GM12878 (cell line): ENCODE data around the gene STK10. TPM values are rescaled to one million over a fixed set of nuclear protein-coding genes. Genes with fewer than 3 reads are reported as not detected.

ENCODE experiments used
- ATAC-seq: fragments of 200-7000 bp; cut with Tn5 transposase; 3 replicates; pipeline ENCODE4 v1.9.1; 2020; ENCODE audit warnings: mild to moderate bottlenecking, moderate library complexity
- BruUV-seq: library from RNA; stranded (reverse); fragments of 400-500 nt; replicated peaks from 2 replicates; lab custom pipeline; 2021; lab: Mats Ljungman, UMichigan
- CTCF ChIA-PET: fragments of 300-600 bp; sonication (Branson Sonifier 250); formaldehyde crosslinking; extraction: SDS; loops from one replicate; lab custom pipeline; 2021; ENCODE audit warnings: inconsistent platforms; lab: Yijun Ruan, JAX
- POLR2A ChIA-PET: fragments of 350-600 bp; formaldehyde crosslinking; extraction: SDS; loops from one replicate; lab custom pipeline; 2021; ENCODE audit warnings: inconsistent platforms; lab: Charles Lee
- RAD21 ChIA-PET: fragments of 300-600 bp; sonication (Branson Sonifier 250); formaldehyde crosslinking; loops from one replicate; lab custom pipeline; 2023; ENCODE audit warnings: antibody characterized with exemption; ENCODE audit not compliant: unreplicated experiment; lab: Charles Lee
- SMC1A ChIA-PET: fragments of 300-600 bp; sonication (Branson Sonifier 250); formaldehyde crosslinking; loops from one replicate; lab custom pipeline; 2023; ENCODE audit not compliant: unreplicated experiment, uncharacterized antibody; lab: Charles Lee
- DNase-seq: peaks from one replicate; pipeline ENCODE4 v3.0.0-alpha.2; 2011; ENCODE audit warnings: low read depth, low spot score
- FAIRE-seq: peaks from 3 replicates; lab custom pipeline; 2011; peaks lifted over from hg19 to GRCh38; lab: Jason Lieb, UNC
- H2AFZ ChIP-seq: 2 replicates; pipeline ENCODE4 v1.6.0; 2011; ENCODE audit warnings: low read depth, low read length, control low read depth; ENCODE audit not compliant: control insufficient read depth
- H3K27ac ChIP-seq: 2 replicates; pipeline ENCODE4 v1.5.1; 2011; ENCODE audit warnings: control low read depth; ENCODE audit not compliant: control insufficient read depth, insufficient read depth
- H3K27me3 ChIP-seq, 2 experiments: replicated peaks in 1 of 2; 2 replicates each; pipeline versions ENCODE4 v1.6.0 to v1.6.1; 2011; ENCODE audit warnings: low read length in 1 of 2; ENCODE audit not compliant: control insufficient read depth in 2 of 2, insufficient read depth in 2 of 2
- H3K36me3 ChIP-seq, 2 experiments: 2 replicates each; pipeline ENCODE4 v1.5.1; 2011; ENCODE audit warnings: low read length in 1 of 2; ENCODE audit not compliant: control insufficient read depth in 2 of 2, insufficient read depth in 2 of 2
- H3K4me1 ChIP-seq: 2 replicates; pipeline ENCODE4 v1.6.1; 2011; ENCODE audit warnings: mild to moderate bottlenecking, low read length, moderate library complexity, mixed read lengths; ENCODE audit not compliant: control insufficient read depth, insufficient read depth
- H3K4me2 ChIP-seq: 2 replicates; pipeline ENCODE4 v1.6.0; 2011; ENCODE audit warnings: control low read depth; ENCODE audit not compliant: control insufficient read depth, insufficient read depth
- H3K4me3 ChIP-seq: fragments of 200-600 bp; sonication (generic); 2 replicates; pipeline ENCODE4 v1.5.1; 2016
- H3K79me2 ChIP-seq: 2 replicates; pipeline ENCODE4 v1.6.0; 2011; ENCODE audit warnings: low read length; ENCODE audit not compliant: control insufficient read depth, insufficient read depth
- H3K9ac ChIP-seq: 2 replicates; pipeline ENCODE4 v1.8.0; 2011; ENCODE audit warnings: low read length, control low read depth, mixed read lengths; ENCODE audit not compliant: control insufficient read depth, insufficient read depth
- H3K9me3 ChIP-seq: replicated peaks from 3 replicates; pipeline ENCODE4 v1.5.1; 2011; ENCODE audit warnings: mild to moderate bottlenecking, low read length; ENCODE audit not compliant: control insufficient read depth, insufficient read depth
- H4K20me1 ChIP-seq: 2 replicates; pipeline ENCODE4 v1.6.0; 2011; ENCODE audit not compliant: control insufficient read depth, insufficient read depth
- BMI1 ChIP-seq: fragments of 450-650 bp; IDR thresholded peaks from 2 replicates; pipeline ENCODE4 v1.6.1; 2016; ENCODE audit warnings: mild to moderate bottlenecking, moderate library complexity, borderline replicate concordance
- CEBPB ChIP-seq, 2 experiments: fragments of 150-350 bp in 1 of 2; IDR thresholded peaks; 2 replicates each; pipeline ENCODE4 v1.6.1; 2012 to 2014; ENCODE audit warnings: low read depth in 2 of 2, low read length in 2 of 2, borderline replicate concordance in 1 of 2, inconsistent platforms in 1 of 2
- CREB1 ChIP-seq: IDR thresholded peaks from 2 replicates; pipeline ENCODE4 v1.6.1; 2012; ENCODE audit warnings: low read depth, mild to moderate bottlenecking, inconsistent platforms
- E4F1 ChIP-seq: fragments of 450-650 bp; IDR thresholded peaks from 2 replicates; pipeline ENCODE4 v1.6.1; 2018; ENCODE audit warnings: borderline replicate concordance, mild to moderate bottlenecking; ENCODE audit not compliant: partially characterized antibody
- EGR1 ChIP-seq, 2 experiments: IDR thresholded peaks; 1 replicate in 1 of 2; 2 replicates in 1 of 2; pipeline ENCODE4 v1.6.1; 2011 to 2012; ENCODE audit warnings: low read depth in 2 of 2, low read length in 2 of 2, borderline replicate concordance in 1 of 2, mild to moderate bottlenecking in 1 of 2, moderate library complexity in 1 of 2
- HCFC1 ChIP-seq: fragments of 150-350 bp; IDR thresholded peaks from 2 replicates; pipeline ENCODE4 v1.6.1; 2014; ENCODE audit warnings: low read length
- NR2C1 ChIP-seq: fragments of 450-650 bp; IDR thresholded peaks from 2 replicates; pipeline ENCODE4 v1.6.1; 2017; ENCODE audit warnings: antibody characterized with exemption, mild to moderate bottlenecking, moderate library complexity
- WRNIP1 ChIP-seq: IDR thresholded peaks from 2 replicates; pipeline ENCODE4 v1.6.1; 2011; ENCODE audit warnings: low read depth, low read length, improper control_type of control experiment, borderline replicate concordance
- ZNF687 ChIP-seq: fragments of 450-650 bp; IDR thresholded peaks from 2 replicates; pipeline ENCODE4 v1.6.1; 2017; ENCODE audit warnings: mild to moderate bottlenecking, moderate library complexity
- ZZZ3 ChIP-seq: IDR thresholded peaks from 2 replicates; pipeline ENCODE4 v1.6.1; 2011; ENCODE audit warnings: low read depth; ENCODE audit not compliant: control insufficient read depth, insufficient read length
- WGBS: methylation state at CpG from one replicate; pipeline ENCODE4 v1.1.6; 2016; ENCODE audit warnings: low lambda C conversion rate; ENCODE audit not compliant: insufficient replicate concordance, insufficient coverage; ENCODE audit errors: missing lambda C conversion rate; 5-methylcytosine and 5-hydroxymethylcytosine counted together
- in situ Hi-C: fragments of 300-500 bp; cut with MboI; formaldehyde crosslinking; loops from 9 replicates; pipeline ENCODE4 v1.14.3; 2018; ENCODE audit warnings: mixed read lengths
- intact Hi-C: fragments of 100-400 bp; cut with micrococcal nuclease; formaldehyde crosslinking; loops from one replicate; pipeline ENCODE4 v1.14.2; 2022; ENCODE audit not compliant: unreplicated experiment
- polyA plus RNA-seq, 11 experiments: library from polyadenylated mRNA; depleted of rRNA in 4 of 11; unstranded in 6 of 11; stranded (reverse) in 5 of 11; fragments of >200 nt; fragmentation: Nextera tagmentation in 4 of 11; fragmentation: Illumina TruSeq in 1 of 11; extraction: Ambion mirVana in 4 of 11; extraction: Trizol in 1 of 11; gene quantifications; 1 replicate in 1 of 11; 2 replicates in 10 of 11; pipeline versions ENCODE4 v1.2.1 to v1.2.3, GENCODE V29; 2011 to 2016; ENCODE audit warnings: inconsistent platforms in 2 of 11, missing spikeins in 2 of 11, low read depth in 1 of 11
- total RNA-seq, 4 experiments: library from RNA; depleted of rRNA in 3 of 4; stranded (reverse); fragments of >200 nt in 3 of 4; fragmentation: Illumina TruSeq in 1 of 4; extraction: Trizol in 1 of 4; gene quantifications; 2 replicates each; pipeline versions ENCODE4 v1.2.1 to v1.2.3, GENCODE V29; 2013 to 2021
- TF ChIP-seq, protein P1 (sequence below), 3 experiments: IDR thresholded peaks in 2 of 3; conservative IDR thresholded peaks in 1 of 3; 2 replicates each; pipeline ENCODE4 v1.5.1; 2011; ENCODE audit warnings: low read depth in 3 of 3, low read length in 3 of 3, mild to moderate bottlenecking in 3 of 3, control low read depth in 2 of 3, moderate library complexity in 2 of 3, inconsistent platforms in 1 of 3, mixed read lengths in 1 of 3; ENCODE audit not compliant: control insufficient read depth in 2 of 3, insufficient read depth in 1 of 3; ENCODE audit errors: extremely low read depth in 1 of 3
- TF ChIP-seq, protein P2 (sequence below): IDR thresholded peaks from 2 replicates; pipeline ENCODE4 v1.6.1; 2012; ENCODE audit warnings: low read depth, low read length, improper control_type of control experiment

Gene STK10
- total and polyA plus RNA-seq, 10 of the 15 experiments (the other 5 are each of a cell fraction or from before 2014, with no cell fraction given): 14.2 to 96.4 (median 50.6) TPM

DNA sequence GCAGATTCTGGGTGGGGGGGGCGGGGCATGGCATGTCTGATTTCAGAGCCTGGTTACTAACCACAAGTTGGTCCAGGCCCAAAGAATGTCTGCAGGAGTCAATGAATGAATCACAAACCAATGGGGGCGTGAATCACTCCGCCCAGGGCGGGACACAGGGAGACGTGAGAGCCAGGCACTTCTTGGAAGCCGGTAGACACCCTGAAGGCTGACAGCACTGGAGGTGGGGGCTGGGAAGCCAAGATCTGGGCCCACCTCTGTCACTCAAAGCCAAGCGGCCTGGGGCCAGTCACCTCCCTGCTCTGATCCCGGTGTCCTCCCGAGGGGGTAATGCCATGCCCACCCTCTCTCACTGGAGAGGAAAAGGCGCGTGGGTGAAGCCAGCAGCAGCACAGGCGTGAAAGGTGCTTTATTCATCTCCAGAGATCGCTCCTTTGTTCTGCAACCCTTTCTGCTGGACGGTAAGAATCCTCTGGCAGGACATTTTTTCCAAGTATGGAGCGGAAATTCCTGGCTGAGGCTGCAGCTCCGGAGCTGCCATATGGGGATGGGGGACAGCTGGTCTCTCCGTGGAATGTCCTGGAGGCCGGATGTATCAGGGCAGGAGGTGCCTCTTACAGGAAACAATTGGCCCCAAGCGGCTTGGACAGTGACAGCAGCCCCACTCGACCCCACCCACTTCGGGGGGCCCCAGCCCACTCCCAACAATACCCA, 85.0 kb downstream of the STK10 start:
- 89% methylated on average over 19 of the region's 21 CpGs for WGBS
- TF ChIP-seq ZNF687 (no peak), EGR1 (IDR thresholded peaks at IDR 0.05; ENCODE audit: borderline replicate concordance in 1 of 2, low read depth in 2 of 2, low read length in 2 of 2) (no peak), WRNIP1 (no peak), ZZZ3 (no peak), BMI1 (no peak), HCFC1 (no peak), E4F1 (no peak), CREB1 (no peak), NR2C1 (no peak), CEBPB (IDR thresholded peaks at IDR 0.05; ENCODE audit: borderline replicate concordance in 1 of 2, low read depth in 2 of 2, low read length in 2 of 2) (no peak)
- TF ChIP-seq, protein P1, sequence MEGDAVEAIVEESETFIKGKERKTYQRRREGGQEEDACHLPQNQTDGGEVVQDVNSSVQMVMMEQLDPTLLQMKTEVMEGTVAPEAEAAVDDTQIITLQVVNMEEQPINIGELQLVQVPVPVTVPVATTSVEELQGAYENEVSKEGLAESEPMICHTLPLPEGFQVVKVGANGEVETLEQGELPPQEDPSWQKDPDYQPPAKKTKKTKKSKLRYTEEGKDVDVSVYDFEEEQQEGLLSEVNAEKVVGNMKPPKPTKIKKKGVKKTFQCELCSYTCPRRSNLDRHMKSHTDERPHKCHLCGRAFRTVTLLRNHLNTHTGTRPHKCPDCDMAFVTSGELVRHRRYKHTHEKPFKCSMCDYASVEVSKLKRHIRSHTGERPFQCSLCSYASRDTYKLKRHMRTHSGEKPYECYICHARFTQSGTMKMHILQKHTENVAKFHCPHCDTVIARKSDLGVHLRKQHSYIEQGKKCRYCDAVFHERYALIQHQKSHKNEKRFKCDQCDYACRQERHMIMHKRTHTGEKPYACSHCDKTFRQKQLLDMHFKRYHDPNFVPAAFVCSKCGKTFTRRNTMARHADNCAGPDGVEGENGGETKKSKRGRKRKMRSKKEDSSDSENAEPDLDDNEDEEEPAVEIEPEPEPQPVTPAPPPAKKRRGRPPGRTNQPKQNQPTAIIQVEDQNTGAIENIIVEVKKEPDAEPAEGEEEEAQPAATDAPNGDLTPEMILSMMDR (IDR thresholded peaks at IDR 0.05 in 2 of 3, conservative IDR thresholded peaks at IDR 0.05 in 1 of 3; ENCODE audit: control insufficient read depth in 2 of 3, extremely low read depth in 1 of 3, insufficient read depth in 1 of 3, low read depth in 3 of 3, low read length in 3 of 3): no peak
- TF ChIP-seq, protein P2, sequence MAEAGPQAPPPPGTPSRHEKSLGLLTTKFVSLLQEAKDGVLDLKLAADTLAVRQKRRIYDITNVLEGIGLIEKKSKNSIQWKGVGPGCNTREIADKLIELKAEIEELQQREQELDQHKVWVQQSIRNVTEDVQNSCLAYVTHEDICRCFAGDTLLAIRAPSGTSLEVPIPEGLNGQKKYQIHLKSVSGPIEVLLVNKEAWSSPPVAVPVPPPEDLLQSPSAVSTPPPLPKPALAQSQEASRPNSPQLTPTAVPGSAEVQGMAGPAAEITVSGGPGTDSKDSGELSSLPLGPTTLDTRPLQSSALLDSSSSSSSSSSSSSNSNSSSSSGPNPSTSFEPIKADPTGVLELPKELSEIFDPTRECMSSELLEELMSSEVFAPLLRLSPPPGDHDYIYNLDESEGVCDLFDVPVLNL: no peak

More for the DNA sequence above, 85.0 kb downstream of the STK10 start:
- BruUV-seq: TSS peak; percentile 4
- Histone ChIP-seq H3K27me3 (no peaks in the 10 kb centered on the region), H3K4me3 (no peak overlapping the region), H3K79me2 (peaks cover 8% of the 10 kb centered on the region), H3K27ac (no peak overlapping the region), H4K20me1 (no peaks in the 10 kb centered on the region), H2AFZ (no peak overlapping the region), H3K9ac (no peak overlapping the region), H3K9me3 (no peaks in the 10 kb centered on the region), H3K36me3 (peaks cover 43 to 56% of the 10 kb centered on the region in 2 experiments), H3K4me2 (no peak overlapping the region), H3K4me1 (peaks cover 5% of the 10 kb centered on the region; the same call in 1 of the 2 replicates)
- in situ Hi-C loops: no loop called here
- CTCF ChIA-PET: interaction anchor here (0.9 to 9.7 kb wide), 4 partner anchors 84 to 267 kb away, joined by 3 to 162 read pairs (median 6); partner anchors contain the start of gene STK10
- no peak for DNase-seq
- POLR2A ChIA-PET: interaction anchor here (0.6 kb wide), 1 partner anchor 80 kb away, joined by 9 read pairs; no protein-coding TSS in a partner anchor
- SMC1A ChIA-PET: interaction anchor here (0.9 to 10.6 kb wide), 2 partner anchors 20 to 84 kb away, joined by 3 to 165 read pairs; partner anchors contain the start of gene STK10
- intact Hi-C loops: loop anchor here (10.0 kb wide), 1 partner anchor 592 kb away; no protein-coding TSS in a partner anchor
- no peak for ATAC-seq
- RAD21 ChIA-PET: interaction anchor here (5.0 kb wide), 1 partner anchor 85 kb away, joined by 67 read pairs; the partner anchor contains the start of gene STK10
- FAIRE-seq: no peak
